Measurements from ENCODE around the gene FBLN1. TPM values are rescaled to one million over a fixed set of nuclear protein-coding genes. Genes with fewer than 3 reads are reported as not detected.

FBLN1 gene
- total RNA-seq, 1 experiment from 2014 or later = 183 TPM

DNA sequence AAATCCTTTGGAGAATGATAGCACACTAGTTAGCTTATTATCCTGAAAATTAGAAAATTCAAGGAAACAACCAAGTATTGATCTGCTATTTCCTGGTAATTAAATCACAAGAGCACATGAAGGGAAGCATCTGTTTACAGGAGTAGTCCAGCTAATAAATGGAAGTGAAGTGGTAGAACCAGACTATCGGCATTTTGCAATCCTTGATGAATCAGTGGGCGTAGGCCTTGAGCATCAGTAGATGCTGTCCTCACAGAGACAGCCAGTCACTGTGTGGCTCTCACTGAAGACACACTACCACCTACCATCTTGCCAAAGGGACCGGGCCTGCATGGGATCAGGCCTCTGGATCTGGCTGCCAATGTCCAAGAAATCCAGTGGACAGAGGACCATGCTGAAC is 69.8 kb downstream of the FBLN1 start (continued):
- TF ChIP-seq, protein P1, sequence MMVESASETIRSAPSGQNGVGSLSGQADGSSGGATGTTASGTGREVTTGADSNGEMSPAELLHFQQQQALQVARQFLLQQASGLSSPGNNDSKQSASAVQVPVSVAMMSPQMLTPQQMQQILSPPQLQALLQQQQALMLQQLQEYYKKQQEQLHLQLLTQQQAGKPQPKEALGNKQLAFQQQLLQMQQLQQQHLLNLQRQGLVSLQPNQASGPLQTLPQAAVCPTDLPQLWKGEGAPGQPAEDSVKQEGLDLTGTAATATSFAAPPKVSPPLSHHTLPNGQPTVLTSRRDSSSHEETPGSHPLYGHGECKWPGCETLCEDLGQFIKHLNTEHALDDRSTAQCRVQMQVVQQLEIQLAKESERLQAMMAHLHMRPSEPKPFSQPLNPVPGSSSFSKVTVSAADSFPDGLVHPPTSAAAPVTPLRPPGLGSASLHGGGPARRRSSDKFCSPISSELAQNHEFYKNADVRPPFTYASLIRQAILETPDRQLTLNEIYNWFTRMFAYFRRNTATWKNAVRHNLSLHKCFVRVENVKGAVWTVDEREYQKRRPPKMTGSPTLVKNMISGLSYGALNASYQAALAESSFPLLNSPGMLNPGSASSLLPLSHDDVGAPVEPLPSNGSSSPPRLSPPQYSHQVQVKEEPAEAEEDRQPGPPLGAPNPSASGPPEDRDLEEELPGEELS (CRISPR knock-in tag; IDR thresholded peaks at IDR 0.05) = no peak
- TF ChIP-seq HMGA2 (CRISPR knock-in tag; IDR thresholded peaks at IDR 0.05) (no peak), JUN (CRISPR knock-in tag; IDR thresholded peaks at IDR 0.05) (no peak), ZNF423 (CRISPR knock-in tag; IDR thresholded peaks at IDR 0.05) (no peak), ZNF317 (CRISPR knock-in tag; IDR thresholded peaks at IDR 0.05; ENCODE audit: borderline replicate concordance, low read depth) (no peak), ATF1 (CRISPR knock-in tag; IDR thresholded peaks at IDR 0.05) (no peak)
- TF ChIP-seq, protein P2, sequence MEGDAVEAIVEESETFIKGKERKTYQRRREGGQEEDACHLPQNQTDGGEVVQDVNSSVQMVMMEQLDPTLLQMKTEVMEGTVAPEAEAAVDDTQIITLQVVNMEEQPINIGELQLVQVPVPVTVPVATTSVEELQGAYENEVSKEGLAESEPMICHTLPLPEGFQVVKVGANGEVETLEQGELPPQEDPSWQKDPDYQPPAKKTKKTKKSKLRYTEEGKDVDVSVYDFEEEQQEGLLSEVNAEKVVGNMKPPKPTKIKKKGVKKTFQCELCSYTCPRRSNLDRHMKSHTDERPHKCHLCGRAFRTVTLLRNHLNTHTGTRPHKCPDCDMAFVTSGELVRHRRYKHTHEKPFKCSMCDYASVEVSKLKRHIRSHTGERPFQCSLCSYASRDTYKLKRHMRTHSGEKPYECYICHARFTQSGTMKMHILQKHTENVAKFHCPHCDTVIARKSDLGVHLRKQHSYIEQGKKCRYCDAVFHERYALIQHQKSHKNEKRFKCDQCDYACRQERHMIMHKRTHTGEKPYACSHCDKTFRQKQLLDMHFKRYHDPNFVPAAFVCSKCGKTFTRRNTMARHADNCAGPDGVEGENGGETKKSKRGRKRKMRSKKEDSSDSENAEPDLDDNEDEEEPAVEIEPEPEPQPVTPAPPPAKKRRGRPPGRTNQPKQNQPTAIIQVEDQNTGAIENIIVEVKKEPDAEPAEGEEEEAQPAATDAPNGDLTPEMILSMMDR (IDR thresholded peaks at IDR 0.05) = no peak

DNA sequence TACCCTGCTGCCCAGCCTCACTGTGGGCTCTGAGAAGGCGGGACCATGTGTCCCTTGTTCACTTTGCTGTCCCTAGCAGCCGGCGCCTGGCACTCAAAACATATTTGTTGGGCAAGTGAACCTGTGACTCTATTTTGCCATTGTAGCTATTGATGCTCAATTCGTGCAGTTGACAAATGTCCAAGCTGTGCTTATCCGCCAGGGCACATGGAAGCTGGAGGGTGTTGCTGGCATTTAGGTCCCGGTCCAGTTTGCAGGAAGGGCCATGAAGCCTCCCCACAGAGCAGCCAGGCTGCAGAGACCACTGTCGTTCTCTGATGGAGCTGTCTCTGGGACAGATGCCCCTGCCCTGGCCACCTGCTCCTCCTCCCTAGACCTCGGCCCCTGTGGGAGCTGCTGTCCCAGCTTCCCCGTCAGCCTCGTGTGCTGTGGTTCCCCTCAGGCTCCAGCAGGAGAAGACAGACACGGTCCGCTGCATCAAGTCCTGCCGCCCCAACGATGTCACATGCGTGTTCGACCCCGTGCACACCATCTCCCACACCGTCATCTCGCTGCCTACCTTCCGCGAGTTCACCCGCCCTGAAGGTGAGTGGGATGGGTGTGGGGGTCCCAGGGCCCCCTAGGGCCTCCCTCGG is 71.5 kb downstream of the FBLN1 start:
- TF ChIP-seq TEAD4 (CRISPR knock-in tag; IDR thresholded peaks at IDR 0.05) (no peak), CBFB (CRISPR knock-in tag; IDR thresholded peaks at IDR 0.05; ENCODE audit: low read depth) (no peak), SP1 (CRISPR knock-in tag; conservative IDR thresholded peaks at IDR 0.05) (no peak), OVOL2 (CRISPR knock-in tag; IDR thresholded peaks at IDR 0.05; ENCODE audit: borderline replicate concordance) (no peak), RELA (CRISPR knock-in tag; IDR thresholded peaks at IDR 0.05; ENCODE audit: borderline replicate concordance) (no peak), KAT7 (CRISPR knock-in tag; IDR thresholded peaks at IDR 0.05; ENCODE audit: borderline replicate concordance) (no peak), NR1H2 (CRISPR knock-in tag; IDR thresholded peaks at IDR 0.05) (no peak), TEAD1 (CRISPR knock-in tag; IDR thresholded peaks at IDR 0.05) (no peak)
- TF ChIP-seq, protein P3, sequence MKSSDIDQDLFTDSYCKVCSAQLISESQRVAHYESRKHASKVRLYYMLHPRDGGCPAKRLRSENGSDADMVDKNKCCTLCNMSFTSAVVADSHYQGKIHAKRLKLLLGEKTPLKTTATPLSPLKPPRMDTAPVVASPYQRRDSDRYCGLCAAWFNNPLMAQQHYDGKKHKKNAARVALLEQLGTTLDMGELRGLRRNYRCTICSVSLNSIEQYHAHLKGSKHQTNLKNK (CRISPR knock-in tag; IDR thresholded peaks at IDR 0.05) = no peak
- TF ChIP-seq, protein P4, sequence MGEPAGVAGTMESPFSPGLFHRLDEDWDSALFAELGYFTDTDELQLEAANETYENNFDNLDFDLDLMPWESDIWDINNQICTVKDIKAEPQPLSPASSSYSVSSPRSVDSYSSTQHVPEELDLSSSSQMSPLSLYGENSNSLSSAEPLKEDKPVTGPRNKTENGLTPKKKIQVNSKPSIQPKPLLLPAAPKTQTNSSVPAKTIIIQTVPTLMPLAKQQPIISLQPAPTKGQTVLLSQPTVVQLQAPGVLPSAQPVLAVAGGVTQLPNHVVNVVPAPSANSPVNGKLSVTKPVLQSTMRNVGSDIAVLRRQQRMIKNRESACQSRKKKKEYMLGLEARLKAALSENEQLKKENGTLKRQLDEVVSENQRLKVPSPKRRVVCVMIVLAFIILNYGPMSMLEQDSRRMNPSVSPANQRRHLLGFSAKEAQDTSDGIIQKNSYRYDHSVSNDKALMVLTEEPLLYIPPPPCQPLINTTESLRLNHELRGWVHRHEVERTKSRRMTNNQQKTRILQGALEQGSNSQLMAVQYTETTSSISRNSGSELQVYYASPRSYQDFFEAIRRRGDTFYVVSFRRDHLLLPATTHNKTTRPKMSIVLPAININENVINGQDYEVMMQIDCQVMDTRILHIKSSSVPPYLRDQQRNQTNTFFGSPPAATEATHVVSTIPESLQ (CRISPR knock-in tag; IDR thresholded peaks at IDR 0.05) = no peak
- TF ChIP-seq, protein P5, sequence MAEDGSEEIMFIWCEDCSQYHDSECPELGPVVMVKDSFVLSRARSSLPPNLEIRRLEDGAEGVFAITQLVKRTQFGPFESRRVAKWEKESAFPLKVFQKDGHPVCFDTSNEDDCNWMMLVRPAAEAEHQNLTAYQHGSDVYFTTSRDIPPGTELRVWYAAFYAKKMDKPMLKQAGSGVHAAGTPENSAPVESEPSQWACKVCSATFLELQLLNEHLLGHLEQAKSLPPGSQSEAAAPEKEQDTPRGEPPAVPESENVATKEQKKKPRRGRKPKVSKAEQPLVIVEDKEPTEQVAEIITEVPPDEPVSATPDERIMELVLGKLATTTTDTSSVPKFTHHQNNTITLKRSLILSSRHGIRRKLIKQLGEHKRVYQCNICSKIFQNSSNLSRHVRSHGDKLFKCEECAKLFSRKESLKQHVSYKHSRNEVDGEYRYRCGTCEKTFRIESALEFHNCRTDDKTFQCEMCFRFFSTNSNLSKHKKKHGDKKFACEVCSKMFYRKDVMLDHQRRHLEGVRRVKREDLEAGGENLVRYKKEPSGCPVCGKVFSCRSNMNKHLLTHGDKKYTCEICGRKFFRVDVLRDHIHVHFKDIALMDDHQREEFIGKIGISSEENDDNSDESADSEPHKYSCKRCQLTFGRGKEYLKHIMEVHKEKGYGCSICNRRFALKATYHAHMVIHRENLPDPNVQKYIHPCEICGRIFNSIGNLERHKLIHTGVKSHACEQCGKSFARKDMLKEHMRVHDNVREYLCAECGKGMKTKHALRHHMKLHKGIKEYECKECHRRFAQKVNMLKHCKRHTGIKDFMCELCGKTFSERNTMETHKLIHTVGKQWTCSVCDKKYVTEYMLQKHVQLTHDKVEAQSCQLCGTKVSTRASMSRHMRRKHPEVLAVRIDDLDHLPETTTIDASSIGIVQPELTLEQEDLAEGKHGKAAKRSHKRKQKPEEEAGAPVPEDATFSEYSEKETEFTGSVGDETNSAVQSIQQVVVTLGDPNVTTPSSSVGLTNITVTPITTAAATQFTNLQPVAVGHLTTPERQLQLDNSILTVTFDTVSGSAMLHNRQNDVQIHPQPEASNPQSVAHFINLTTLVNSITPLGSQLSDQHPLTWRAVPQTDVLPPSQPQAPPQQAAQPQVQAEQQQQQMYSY (CRISPR knock-in tag; IDR thresholded peaks at IDR 0.05) = no peak
- no peak for DNase-seq (ENCODE audit: low spot score)
- ChIA-PET CTCF (interaction anchor here (0.7 to 1.7 kb wide), 8 partner anchors 25 to 420 kb away, joined by 3 to 9 read pairs (median 3); no protein-coding TSS in a partner anchor), POLR2A (interaction anchor here (0.5 to 0.6 kb wide), 2 partner anchors 687 to 762 kb away, joined by 3 read pairs; no protein-coding TSS in a partner anchor)
- ATAC-seq = no peak
- H3K27ac Mint-ChIP-seq = no peak overlapping the region
- no peaks in the 10 kb centered on the region for H3K27me3 Mint-ChIP-seq (ENCODE audit: low read depth)
- no peak overlapping the region for H3K4me3 Mint-ChIP-seq
- H3K4me1 Mint-ChIP-seq = no peaks in the 10 kb centered on the region
- H3K36me3 Mint-ChIP-seq = peaks cover 18% of the 10 kb centered on the region
- peaks cover 20% of the 10 kb centered on the region for H3K9me3 Mint-ChIP-seq
